ENCODE results near the gene STIMATE. TPM values are rescaled to one million over a fixed set of nuclear protein-coding genes. Genes with fewer than 3 reads are reported as not detected.

Gene STIMATE
- total and polyA plus RNA-seq, 7 donors, result 2.5 to 19.5 (median 11.5) TPM

DNA sequence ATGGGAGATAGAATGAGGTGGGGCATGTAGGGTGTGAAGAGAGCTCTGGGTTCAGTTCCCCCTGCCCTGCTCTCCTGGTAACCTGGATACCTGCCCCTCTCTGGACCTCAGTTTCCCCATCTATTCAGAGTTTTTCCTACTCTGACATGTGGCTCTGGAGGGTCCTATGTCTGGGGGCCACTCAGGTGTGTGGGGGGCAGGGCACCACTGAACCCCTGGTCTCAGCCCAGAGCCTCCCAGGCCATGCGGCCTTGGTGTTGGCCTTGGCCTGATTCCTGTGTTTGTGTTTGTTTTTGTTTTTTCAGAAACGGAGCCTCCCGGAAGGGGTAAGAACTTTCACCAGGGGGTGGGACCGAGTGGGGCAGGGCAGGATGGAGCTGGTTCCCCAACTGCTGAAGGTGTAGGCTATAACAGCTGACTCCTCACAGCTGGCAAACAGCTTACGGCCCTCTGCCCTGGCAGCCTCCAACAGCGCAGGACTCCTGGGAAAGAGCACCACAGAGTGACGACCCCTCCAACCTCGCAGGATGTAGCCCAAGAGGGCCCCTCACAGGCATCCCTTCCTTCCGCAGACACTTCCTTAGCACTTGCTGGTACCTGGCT lies 101.9 kb downstream of the STIMATE start:
- WGBS, 2 donors, result 30 to 52% methylated on average over 9 of the region's 9 CpGs
- Histone ChIP-seq H3K9me3 (no peaks in the 10 kb centered on the region), H3K27me3 (no peaks in the 10 kb centered on the region), H3K36me3 (no peaks in the 10 kb centered on the region), H3K4me3 (no peak overlapping the region), H3K4me1 (no peaks in the 10 kb centered on the region), H3K27ac (no peak overlapping the region)
- no peak for TF ChIP-seq POLR2AphosphoS5 (IDR thresholded peaks at IDR 0.05)
- no peak for TF ChIP-seq EP300 (IDR thresholded peaks at IDR 0.05)
- no peak for TF ChIP-seq POLR2A (IDR thresholded peaks at IDR 0.05)
- TF ChIP-seq, protein P1, sequence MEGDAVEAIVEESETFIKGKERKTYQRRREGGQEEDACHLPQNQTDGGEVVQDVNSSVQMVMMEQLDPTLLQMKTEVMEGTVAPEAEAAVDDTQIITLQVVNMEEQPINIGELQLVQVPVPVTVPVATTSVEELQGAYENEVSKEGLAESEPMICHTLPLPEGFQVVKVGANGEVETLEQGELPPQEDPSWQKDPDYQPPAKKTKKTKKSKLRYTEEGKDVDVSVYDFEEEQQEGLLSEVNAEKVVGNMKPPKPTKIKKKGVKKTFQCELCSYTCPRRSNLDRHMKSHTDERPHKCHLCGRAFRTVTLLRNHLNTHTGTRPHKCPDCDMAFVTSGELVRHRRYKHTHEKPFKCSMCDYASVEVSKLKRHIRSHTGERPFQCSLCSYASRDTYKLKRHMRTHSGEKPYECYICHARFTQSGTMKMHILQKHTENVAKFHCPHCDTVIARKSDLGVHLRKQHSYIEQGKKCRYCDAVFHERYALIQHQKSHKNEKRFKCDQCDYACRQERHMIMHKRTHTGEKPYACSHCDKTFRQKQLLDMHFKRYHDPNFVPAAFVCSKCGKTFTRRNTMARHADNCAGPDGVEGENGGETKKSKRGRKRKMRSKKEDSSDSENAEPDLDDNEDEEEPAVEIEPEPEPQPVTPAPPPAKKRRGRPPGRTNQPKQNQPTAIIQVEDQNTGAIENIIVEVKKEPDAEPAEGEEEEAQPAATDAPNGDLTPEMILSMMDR (IDR thresholded peaks at IDR 0.05), result no peak
- no peak for DNase-seq
- intact Hi-C loops (cut with DNase I), result no loop called here

DNA sequence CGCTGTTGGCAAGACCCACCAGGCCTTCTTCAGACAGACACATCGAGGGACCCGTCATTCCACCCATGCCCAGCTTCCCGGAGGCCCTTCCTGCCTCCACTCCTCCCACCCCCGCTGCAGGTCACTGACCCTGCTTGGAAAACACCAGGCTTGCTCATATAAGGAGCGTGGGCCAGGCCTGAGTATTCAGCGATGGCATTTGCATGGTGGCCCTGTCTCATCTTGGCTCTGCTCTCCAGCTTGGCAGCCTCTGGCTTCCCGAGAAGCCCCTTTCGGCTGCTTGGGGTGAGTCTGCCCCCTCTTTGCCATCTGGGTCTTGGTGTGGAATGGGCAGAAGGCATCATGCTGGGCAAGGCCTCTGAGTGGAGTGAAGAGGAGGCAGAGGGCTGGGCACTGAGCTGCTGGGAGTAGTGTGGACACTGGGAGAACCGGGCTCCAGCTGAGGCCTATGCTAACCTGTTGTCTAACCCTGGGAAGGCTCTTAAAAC lies 102.7 kb downstream of the STIMATE start, which contains the start of gene ITIH3:
Gene ITIH3, plus strand, starts transcription at position 185 of the 488 bp plus-strand sequence. Its CDS starts 8 bp downstream, at position 193.
- DNase-seq, result no peak
- Histone ChIP-seq H3K4me1 (no peaks in the 10 kb centered on the region), H3K4me3 (no peak within 1 kb of the TSS), H3K27me3 (no peaks in the 10 kb centered on the region), H3K27ac (no peak within 1 kb of the TSS), H3K9me3 (no peaks in the 10 kb centered on the region), H3K36me3 (no peaks in the 10 kb centered on the region)
- intact Hi-C loops (cut with DNase I), result no loop called here
- TF ChIP-seq POLR2A (IDR thresholded peaks at IDR 0.05), result no peak
- no peak for TF ChIP-seq POLR2AphosphoS5 (IDR thresholded peaks at IDR 0.05)
- TF ChIP-seq, protein P1 (IDR thresholded peaks at IDR 0.05), result no peak
- no peak for TF ChIP-seq EP300 (IDR thresholded peaks at IDR 0.05)
- WGBS, 2 donors, result 83 to 87% methylated on average over 10 of the region's 10 CpGs

DNA sequence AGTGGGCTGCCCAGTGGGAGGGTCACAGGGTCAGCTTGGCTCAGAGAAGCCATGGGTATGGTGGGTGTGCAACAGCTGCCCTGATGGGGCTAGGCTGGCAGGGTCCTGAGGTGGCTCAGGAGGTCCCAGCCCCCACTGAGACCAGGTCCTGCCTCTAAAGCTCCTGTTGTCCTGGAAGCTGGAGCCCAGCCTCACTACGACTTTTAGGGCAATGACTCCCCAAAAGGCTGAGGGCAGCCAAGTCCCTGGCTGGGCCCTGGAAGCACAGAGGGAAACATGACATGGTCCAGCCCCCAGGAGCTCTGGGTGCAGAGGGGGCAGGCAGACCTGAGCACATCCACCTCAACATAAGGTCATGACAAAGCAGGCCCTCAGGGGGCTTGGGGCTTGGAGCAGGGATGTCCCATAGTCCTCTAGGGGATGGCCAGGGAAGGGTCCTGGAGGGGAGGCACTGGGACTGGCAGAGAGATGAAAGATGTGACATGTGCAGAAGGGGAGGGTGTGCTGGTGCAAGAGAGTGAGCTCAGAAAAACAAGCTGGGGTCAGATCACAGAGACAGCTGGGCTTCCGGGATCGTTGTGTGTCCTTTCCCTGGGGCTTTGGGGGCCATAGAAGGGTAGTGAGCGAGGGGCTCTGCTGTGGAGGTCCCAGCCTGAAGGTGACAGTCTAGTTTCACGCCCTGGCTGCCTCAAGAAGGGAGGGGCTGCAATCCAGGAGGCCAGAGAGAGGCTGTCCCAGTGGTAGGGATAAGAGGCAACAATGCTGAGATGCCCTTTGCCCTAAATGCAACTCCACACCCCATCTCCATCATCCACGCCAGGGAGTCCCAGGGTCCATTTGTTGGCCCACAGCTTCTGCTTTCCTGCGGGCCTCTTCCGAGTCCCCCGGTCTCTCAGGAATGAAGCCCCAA lies 103.4 kb downstream of the STIMATE start:
- WGBS, 2 donors, result 74 to 79% methylated on average over 9 of the region's 9 CpGs
- Histone ChIP-seq H3K27me3 (no peaks in the 10 kb centered on the region), H3K9me3 (no peaks in the 10 kb centered on the region), H3K36me3 (no peaks in the 10 kb centered on the region), H3K27ac (no peak overlapping the region), H3K4me1 (no peaks in the 10 kb centered on the region), H3K4me3 (no peak overlapping the region)
- no peak for DNase-seq
- TF ChIP-seq POLR2AphosphoS5 (IDR thresholded peaks at IDR 0.05) (no peak), EP300 (IDR thresholded peaks at IDR 0.05) (no peak), POLR2A (IDR thresholded peaks at IDR 0.05) (no peak)
- TF ChIP-seq, protein P1 (IDR thresholded peaks at IDR 0.05), result no peak
- intact Hi-C loops (cut with DNase I), result no loop called here

DNA sequence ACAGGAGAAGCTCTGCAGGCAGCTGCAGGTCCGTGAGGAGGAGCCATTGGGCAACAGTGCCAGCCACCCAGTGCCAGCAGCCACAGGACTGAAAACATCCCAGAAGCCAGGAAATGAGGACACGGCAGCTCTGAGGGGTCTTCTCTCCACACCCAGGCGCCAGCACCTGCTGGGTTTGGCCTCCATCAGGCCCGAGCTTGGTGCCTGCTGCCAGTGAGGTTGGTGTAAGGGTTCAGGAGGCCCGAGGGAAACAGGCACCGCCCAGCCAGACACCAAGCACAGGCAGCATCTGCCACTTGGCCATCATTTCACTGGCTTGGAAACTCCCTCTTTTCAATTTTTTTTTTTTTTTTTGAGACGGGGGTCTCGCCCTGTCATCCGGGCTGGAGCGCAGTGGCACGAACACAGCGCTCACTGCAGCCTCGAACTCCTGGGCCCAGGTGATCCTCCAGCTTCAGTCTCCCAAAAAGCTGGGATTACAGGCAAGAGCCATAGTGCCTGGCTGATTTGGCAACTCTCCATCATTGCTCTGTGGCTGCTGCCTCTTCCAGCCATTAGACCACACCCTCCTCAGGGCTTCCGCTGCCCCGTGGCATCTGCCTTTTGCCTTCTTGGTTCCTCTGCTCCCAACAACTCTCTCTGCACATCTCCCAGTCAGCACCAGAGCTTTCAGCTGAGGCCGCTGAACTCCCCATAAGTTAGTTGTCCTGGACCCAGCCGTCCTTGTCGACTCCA lies 104.2 kb downstream of the STIMATE start:
- no peak for DNase-seq
- no peak for TF ChIP-seq POLR2AphosphoS5 (IDR thresholded peaks at IDR 0.05)
- TF ChIP-seq EP300 (IDR thresholded peaks at IDR 0.05), result no peak
- no peaks in the 10 kb centered on the region for H3K9me3 ChIP-seq
- WGBS, 2 donors, result 71 to 83% methylated on average over 18 of the region's 18 CpGs
- no peak overlapping the region for H3K4me3 ChIP-seq
- H3K27ac ChIP-seq, result no peak overlapping the region
- H3K36me3 ChIP-seq, result no peaks in the 10 kb centered on the region
- no peaks in the 10 kb centered on the region for H3K4me1 ChIP-seq
- no peaks in the 10 kb centered on the region for H3K27me3 ChIP-seq
- intact Hi-C loops (cut with DNase I), result no loop called here
